GM04504 (cell line): Measurements from ENCODE around the gene TSHZ1.

Experiments
- DNase-seq: peaks from one replicate; pipeline ENCODE4 v3.0.0-alpha.2; 2012; ENCODE audit warnings: low read depth

The TSHZ1 gene

GRCh38 chr18:75249175-75249518 lies 38.5 kb downstream of the TSHZ1 start:
- no peak for DNase-seq

GRCh38 chr18:75249672-75250470 lies 39.3 kb downstream of the TSHZ1 start:
- DNase-seq = no peak

GRCh38 chr18:75250471-75250821 lies 39.8 kb downstream of the TSHZ1 start:
- DNase-seq = no peak

- DNase-seq = no peak
These were observed 40.9 kb downstream of the TSHZ1 start for GRCh38 chr18:75251466-75251865.

- DNase-seq = no peak
These were observed 41.5 kb downstream of the TSHZ1 start for GRCh38 chr18:75252136-75252535.

- no peak for DNase-seq
These were observed 42.4 kb downstream of the TSHZ1 start for GRCh38 chr18:75253043-75253442.

- no peak for DNase-seq
These were observed 43.2 kb downstream of the TSHZ1 start for GRCh38 chr18:75253784-75254183.

- DNase-seq = no peak
These were observed 44.5 kb downstream of the TSHZ1 start for GRCh38 chr18:75255094-75255493.

GRCh38 chr18:75256376-75256775 lies 45.8 kb downstream of the TSHZ1 start:
- DNase-seq = no peak

- DNase-seq = no peak
These were observed 47.0 kb downstream of the TSHZ1 start for GRCh38 chr18:75257605-75258004.

GRCh38 chr18:75261430-75262223 lies 51.0 kb downstream of the TSHZ1 start:
- DNase-seq = no peak

GRCh38 chr18:75262511-75262910 lies 51.9 kb downstream of the TSHZ1 start:
- no peak for DNase-seq

GRCh38 chr18:75264195-75264594 lies 53.6 kb downstream of the TSHZ1 start:
- no peak for DNase-seq

GRCh38 chr18:75264926-75265597 lies 54.5 kb downstream of the TSHZ1 start:
- no peak for DNase-seq

GRCh38 chr18:75265872-75266271 lies 55.3 kb downstream of the TSHZ1 start:
- no peak for DNase-seq

- no peak for DNase-seq
These were observed 57.2 kb downstream of the TSHZ1 start for GRCh38 chr18:75267643-75268363.

- no peak for DNase-seq
These were observed 57.7 kb downstream of the TSHZ1 start for GRCh38 chr18:75268364-75268646.

GRCh38 chr18:75269124-75269680 lies 58.6 kb downstream of the TSHZ1 start:
- no peak for DNase-seq

GRCh38 chr18:75269696-75270095 lies 59.1 kb downstream of the TSHZ1 start:
- DNase-seq = no peak

GRCh38 chr18:75271952-75272351 lies 61.4 kb downstream of the TSHZ1 start:
- no peak for DNase-seq

- no peak for DNase-seq
These were observed 63.2 kb downstream of the TSHZ1 start for GRCh38 chr18:75273817-75274216.

- DNase-seq = no peak
These were observed 64.6 kb downstream of the TSHZ1 start for GRCh38 chr18:75275226-75275625.
